GM12865 (cell line): Measurements from ENCODE around the gene AKR1A1.

Experiments used
- DNase-seq: peaks from one replicate; pipeline ENCODE4 v3.0.0; 2010; ENCODE audit warnings: low read depth
- H3K4me3 ChIP-seq: 2 replicates; pipeline ENCODE4 v1.5.1; 2011; ENCODE audit warnings: mild to moderate bottlenecking, low read depth, low read length, control low read depth
- TF ChIP-seq, protein P1 (sequence below): IDR thresholded peaks from 2 replicates; pipeline ENCODE4 v1.5.1; 2011; ENCODE audit warnings: low read length, control low read depth, low read depth, inconsistent platforms; ENCODE audit not compliant: insufficient read depth; ENCODE audit errors: missing control alignments

AKR1A1 gene

DNA sequence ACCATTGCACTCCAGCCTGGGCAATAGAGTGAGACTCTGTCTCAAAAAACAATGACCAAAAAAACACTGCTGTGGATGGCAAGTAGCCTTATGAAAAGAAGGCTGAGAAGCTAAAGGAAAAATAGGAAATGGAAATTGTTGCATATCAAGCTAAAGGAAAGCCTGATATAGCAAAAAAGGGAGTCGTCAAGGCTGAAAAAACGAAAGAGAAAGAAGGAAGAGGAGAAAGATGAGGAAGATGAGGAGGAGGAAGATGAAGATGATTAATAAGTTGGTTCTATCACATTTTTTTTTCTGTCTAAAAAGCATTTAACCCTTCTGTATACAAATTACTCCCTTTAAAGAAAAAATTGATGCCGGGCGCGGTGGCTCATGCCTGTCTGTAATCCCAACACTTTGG is 18.8 kb upstream of the AKR1A1 start:
- TF ChIP-seq, protein P1, sequence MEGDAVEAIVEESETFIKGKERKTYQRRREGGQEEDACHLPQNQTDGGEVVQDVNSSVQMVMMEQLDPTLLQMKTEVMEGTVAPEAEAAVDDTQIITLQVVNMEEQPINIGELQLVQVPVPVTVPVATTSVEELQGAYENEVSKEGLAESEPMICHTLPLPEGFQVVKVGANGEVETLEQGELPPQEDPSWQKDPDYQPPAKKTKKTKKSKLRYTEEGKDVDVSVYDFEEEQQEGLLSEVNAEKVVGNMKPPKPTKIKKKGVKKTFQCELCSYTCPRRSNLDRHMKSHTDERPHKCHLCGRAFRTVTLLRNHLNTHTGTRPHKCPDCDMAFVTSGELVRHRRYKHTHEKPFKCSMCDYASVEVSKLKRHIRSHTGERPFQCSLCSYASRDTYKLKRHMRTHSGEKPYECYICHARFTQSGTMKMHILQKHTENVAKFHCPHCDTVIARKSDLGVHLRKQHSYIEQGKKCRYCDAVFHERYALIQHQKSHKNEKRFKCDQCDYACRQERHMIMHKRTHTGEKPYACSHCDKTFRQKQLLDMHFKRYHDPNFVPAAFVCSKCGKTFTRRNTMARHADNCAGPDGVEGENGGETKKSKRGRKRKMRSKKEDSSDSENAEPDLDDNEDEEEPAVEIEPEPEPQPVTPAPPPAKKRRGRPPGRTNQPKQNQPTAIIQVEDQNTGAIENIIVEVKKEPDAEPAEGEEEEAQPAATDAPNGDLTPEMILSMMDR: no peak
- no peak for DNase-seq
- H3K4me3 ChIP-seq: no peak overlapping the region

DNA sequence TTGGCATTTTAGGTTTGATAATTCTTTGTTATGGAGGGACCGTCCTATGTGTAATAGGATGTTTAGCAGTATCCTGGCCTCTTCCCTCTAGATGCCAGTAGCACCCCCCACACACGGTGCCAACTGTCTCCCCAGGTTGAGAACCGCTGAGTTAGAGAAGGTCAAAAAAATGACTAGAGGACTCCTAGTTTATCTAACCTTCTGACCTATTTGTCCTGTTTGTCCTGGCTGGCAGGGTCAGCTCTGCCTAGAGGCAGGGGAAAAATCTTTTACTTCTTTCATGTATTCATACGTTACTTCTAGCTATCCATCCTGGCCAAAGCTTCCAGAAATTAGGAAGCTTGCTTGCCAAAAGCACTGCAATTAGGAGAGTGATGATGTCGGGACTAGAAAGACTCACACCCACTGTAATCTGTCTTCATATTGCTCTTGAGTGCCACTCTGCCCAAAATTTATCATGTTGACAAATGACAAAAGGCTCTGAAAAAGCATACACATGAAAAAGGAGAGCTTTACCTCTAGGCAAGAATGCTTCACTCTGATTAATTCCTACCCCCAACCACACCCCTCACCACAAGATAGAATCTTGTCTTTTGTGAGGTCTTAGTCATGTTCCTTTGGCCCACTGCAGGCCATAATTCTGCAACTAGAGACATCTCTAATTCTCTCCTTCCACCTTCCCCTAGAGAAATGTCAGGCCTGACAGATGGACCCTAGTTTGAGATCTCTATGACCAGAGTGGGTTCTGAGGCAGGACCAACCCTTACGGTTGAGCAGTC is 14.4 kb upstream of the AKR1A1 start:
- TF ChIP-seq, protein P1: no peak
- no peak overlapping the region for H3K4me3 ChIP-seq
- DNase-seq: no peak

DNA sequence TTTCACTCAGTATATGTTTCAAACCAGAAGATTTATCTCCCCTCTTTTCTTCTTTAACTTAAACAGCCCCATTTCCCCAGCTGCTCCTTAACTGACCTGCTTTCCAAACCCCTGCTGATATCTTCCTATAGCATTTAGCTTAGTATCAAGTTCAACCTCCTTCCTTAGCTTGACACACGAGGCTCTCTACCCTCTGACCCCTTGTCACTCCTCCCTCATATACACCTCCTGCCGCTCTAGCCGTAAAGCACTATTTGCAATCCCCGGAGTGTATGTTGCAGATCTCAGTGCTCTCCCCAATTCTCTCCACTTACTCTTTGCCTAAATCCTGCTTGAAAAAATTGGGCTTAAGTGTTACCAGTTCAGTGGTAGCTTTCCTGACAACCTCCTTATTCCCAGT is 13.7 kb upstream of the AKR1A1 start:
- TF ChIP-seq, protein P1: no peak
- no peak overlapping the region for H3K4me3 ChIP-seq
- DNase-seq: no peak

DNA sequence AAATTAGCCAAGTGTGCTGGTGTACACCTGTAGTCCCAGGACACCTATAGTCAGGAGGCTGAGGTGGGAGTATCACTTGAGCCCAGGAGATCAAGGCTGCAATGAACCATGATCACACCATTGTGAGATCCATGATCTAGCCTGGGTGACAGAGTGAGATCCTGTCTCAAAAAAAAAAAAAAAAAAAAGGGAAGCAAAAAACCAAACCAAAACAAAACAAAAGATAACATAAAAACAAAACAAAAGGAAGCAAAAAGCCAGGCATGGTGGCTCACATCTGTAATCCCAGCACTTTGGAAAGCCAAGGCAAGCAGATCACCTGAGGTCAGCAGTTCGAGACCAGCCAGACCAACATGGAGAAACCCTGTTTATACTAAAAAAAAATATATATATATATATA is 9.4 kb upstream of the AKR1A1 start:
- no peak for DNase-seq
- no peak overlapping the region for H3K4me3 ChIP-seq
- TF ChIP-seq, protein P1: no peak

DNA sequence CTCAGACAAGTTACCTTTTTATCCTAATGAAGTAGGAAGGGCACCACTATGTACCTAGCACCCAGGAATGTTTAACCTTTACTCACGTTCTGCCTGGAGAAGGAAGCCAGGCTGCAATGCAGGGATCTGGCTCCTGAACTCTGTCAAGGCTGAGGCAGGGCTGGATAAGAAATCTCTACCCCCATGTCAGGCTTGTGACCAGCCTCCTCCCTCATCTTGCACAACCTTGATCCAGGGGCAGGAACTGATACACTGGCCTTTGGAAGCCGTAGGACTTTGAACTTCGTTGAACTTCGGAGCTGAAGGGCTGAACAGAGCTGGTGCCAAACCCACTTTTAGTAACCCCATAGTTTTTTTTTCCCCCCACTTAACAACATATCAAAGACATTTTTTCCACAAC is 8.0 kb upstream of the AKR1A1 start:
- DNase-seq: no peak
- H3K4me3 ChIP-seq: no peak overlapping the region
- TF ChIP-seq, protein P1: no peak

DNA sequence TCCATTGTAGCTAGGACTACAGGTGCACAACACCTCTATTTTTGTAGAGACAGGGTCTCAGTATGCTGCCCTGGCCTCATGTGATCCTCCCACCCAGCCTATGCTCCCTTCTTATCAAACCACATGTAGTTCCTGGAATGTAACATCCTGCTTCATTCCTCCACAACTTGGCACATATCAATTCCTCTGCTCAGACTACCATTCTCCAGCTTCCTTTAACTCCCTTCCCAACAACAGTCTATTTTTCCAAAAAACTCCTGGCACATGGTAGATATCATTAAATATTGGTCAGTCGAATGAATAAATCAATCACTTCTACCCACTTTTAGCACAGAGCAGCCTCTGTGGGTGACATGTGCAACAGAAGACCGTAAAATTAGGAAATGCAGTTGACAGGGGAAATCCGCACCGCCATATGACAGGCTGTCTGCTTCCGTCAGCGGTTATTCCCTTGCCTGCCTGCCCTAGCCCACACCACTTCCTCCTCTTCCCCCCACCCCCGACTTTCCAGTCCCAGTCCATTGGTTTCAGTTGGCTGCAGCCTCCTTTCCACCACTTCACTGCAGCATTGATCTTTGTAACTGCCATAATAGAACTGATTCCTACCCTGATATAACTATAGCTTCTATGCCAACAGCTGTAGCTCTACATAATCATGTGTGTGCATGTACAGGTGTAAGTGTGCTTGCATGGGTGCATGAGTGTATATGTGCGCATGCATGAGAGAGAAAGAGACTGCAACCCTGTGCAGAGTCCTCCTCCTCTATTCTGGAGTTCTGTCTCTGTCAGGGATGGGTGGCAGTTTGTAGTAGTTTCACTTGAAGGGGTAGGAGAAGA is 6.8 kb upstream of the AKR1A1 start:
- peak; percentile 83 for DNase-seq
- peak overlapping the region; percentile 17; the same call in 1 of the 2 replicates for H3K4me3 ChIP-seq
- TF ChIP-seq, protein P1: no peak
